SK-MEL-5 (cell line): ENCODE data around the gene VN1R2. TPM values are rescaled to one million over a fixed set of nuclear protein-coding genes. Genes with fewer than 3 reads are reported as not detected.
"Not testable (repeated sequence)": the region's sequence is repeated elsewhere in the genome, so short reads cannot be mapped to it uniquely, and the experiment has no call there.

Experiments used
- DNase-seq: peaks from one replicate; pipeline ENCODE4 v3.0.0-alpha.2; 2016; ENCODE audit warnings: low read depth, low spot score
- in situ Hi-C: cut with HindIII; loops from 2 replicates; pipeline ENCODE4 v1.10.0; 2016; ENCODE audit warnings: low sequenced_read_pairs, high pct_unique_total_duplicates, low pct_unique_long_range_greater_than_20kb
- total RNA-seq: library from RNA; depleted of rRNA; stranded (reverse); fragments of >200 nt; shearing (Covaris generic); gene quantifications from 2 replicates; pipeline ENCODE4 v1.2.3, GENCODE V29; 2014; rRNA removed

Gene VN1R2
- total RNA-seq, 1 experiment from 2014 or later: not detected

GRCh38 chr19:53301341-53301740 lies 43.2 kb downstream of the VN1R2 start:
- in situ Hi-C loops, DNase-seq: not testable (repeated sequence)

GRCh38 chr19:53308339-53308811 lies 50.3 kb downstream of the VN1R2 start:
- in situ Hi-C loops: no loop called here
- DNase-seq: peak; percentile 4

Other genes with a start within 250 kb of the VN1R2 start
- not detected in 2 replicates for gene ERVV-1, start 244.4 kb upstream of the VN1R2 start, total RNA-seq
- gene ERVV-2, start 213.6 kb upstream of the VN1R2 start, total RNA-seq: 0.08 and 0.18 TPM in 2 replicates
- gene ZNF160, start 154.9 kb upstream of the VN1R2 start, total RNA-seq: 19.4 and 23.4 TPM in 2 replicates
- gene ZNF415, start 125.4 kb upstream of the VN1R2 start, total RNA-seq: 0.21 TPM in 1 of 2 replicates, not detected in the other
- 5.9 and 6.7 TPM in 2 replicates for gene ZNF347, start 99.2 kb upstream of the VN1R2 start, total RNA-seq
- gene ZNF665, start 64.9 kb upstream of the VN1R2 start, total RNA-seq: not detected in 2 replicates
- 6.2 and 8.0 TPM in 2 replicates for gene ZNF677, start 3.4 kb upstream of the VN1R2 start, total RNA-seq
- not detected in 2 replicates for gene VN1R4, start 9.4 kb downstream of the VN1R2 start, total RNA-seq
- 10.2 and 12.7 TPM in 2 replicates for gene ZNF845, start 75.5 kb downstream of the VN1R2 start, total RNA-seq
- gene ZNF525, start 107.4 kb downstream of the VN1R2 start, total RNA-seq: 9.5 and 10.0 TPM in 2 replicates
- gene ZNF765, start 136.9 kb downstream of the VN1R2 start, total RNA-seq: 9.7 and 11.5 TPM in 2 replicates
- 7.8 and 8.6 TPM in 2 replicates for gene ZNF761, start 173.7 kb downstream of the VN1R2 start, total RNA-seq
- gene ZNF813, start 209.4 kb downstream of the VN1R2 start, total RNA-seq: 3.4 and 3.9 TPM in 2 replicates